ENCODE measurements around the gene NEU2. TPM values are rescaled to one million over a fixed set of nuclear protein-coding genes. Genes with fewer than 3 reads are reported as not detected.
"Not testable (repeated sequence)": the region's sequence is repeated elsewhere in the genome, so short reads cannot be mapped to it uniquely, and the experiment has no call there.

The NEU2 gene
- total and polyA plus RNA-seq, 7 donors, result not detected

GRCh38 chr2:233017947-233018346, 14.5 kb upstream of the NEU2 start:
- intact Hi-C loops (cut with DNase I), result no loop called here
- no peak for TF ChIP-seq CTCF (IDR thresholded peaks at IDR 0.05)
- Histone ChIP-seq H3K4me3 (no peak overlapping the region), H3K4me1 (no peaks in the 10 kb centered on the region), H3K9me3 (no peaks in the 10 kb centered on the region), H3K27me3 (ENCODE audit: insufficient read depth in 3 of 3, low read length in 2 of 3) (no peaks in the 10 kb centered on the region), H3K36me3 (ENCODE audit: insufficient read depth in 1 of 2, low read depth in 1 of 2) (no peaks in the 10 kb centered on the region), H3K27ac (no peak overlapping the region)
- ATAC-seq (no peak), DNase-seq (no peak)
- WGBS, 3 donors, result 90 to 98% (median 95%) methylated on average over 1 of the region's 1 CpG

- H3K36me3 ChIP-seq (ENCODE audit: insufficient read depth in 1 of 2, low read depth in 1 of 2); ATAC-seq; H3K9me3 ChIP-seq; H3K27me3 ChIP-seq (ENCODE audit: insufficient read depth in 3 of 3, low read length in 2 of 3); H3K4me3 ChIP-seq; H3K4me1 ChIP-seq; H3K27ac ChIP-seq; DNase-seq; intact Hi-C loops (cut with DNase I): not testable (repeated sequence)
- 91 to 94% (median 93%) methylated on average over 4 of the region's 4 CpGs for WGBS, 3 donors
Measured at GRCh38 chr2:233019610-233020009, 12.9 kb upstream of the NEU2 start.

- TF ChIP-seq CTCF (IDR thresholded peaks at IDR 0.05), result no peak
- no peak for DNase-seq
- H3K27ac ChIP-seq, result no peak overlapping the region
- no peak for ATAC-seq
- 67 to 85% (median 81%) methylated on average over 2 of the region's 2 CpGs for WGBS, 3 donors
- no peaks in the 10 kb centered on the region for H3K36me3 ChIP-seq (ENCODE audit: insufficient read depth in 1 of 2, low read depth in 1 of 2)
- intact Hi-C loops (cut with DNase I), result no loop called here
- no peaks in the 10 kb centered on the region for H3K27me3 ChIP-seq (ENCODE audit: insufficient read depth in 3 of 3, low read length in 2 of 3)
- no peaks in the 10 kb centered on the region for H3K9me3 ChIP-seq
- H3K4me3 ChIP-seq, result no peak overlapping the region
- no peaks in the 10 kb centered on the region for H3K4me1 ChIP-seq
Measured at GRCh38 chr2:233020454-233020853, 12.0 kb upstream of the NEU2 start.

- Histone ChIP-seq H3K36me3 (ENCODE audit: insufficient read depth in 1 of 2, low read depth in 1 of 2) (no peaks in the 10 kb centered on the region), H3K4me3 (no peak overlapping the region), H3K9me3 (no peaks in the 10 kb centered on the region), H3K27ac (no peak overlapping the region), H3K4me1 (no peaks in the 10 kb centered on the region), H3K27me3 (ENCODE audit: insufficient read depth in 3 of 3, low read length in 2 of 3) (no peaks in the 10 kb centered on the region)
- intact Hi-C loops (cut with DNase I), result no loop called here
- DNase-seq, result no peak
- no peak for TF ChIP-seq CTCF (IDR thresholded peaks at IDR 0.05)
- ATAC-seq, result no peak
- 63 to 67% (median 65%) methylated on average over 8 of the region's 8 CpGs for WGBS, 3 donors
Measured at GRCh38 chr2:233021771-233022170, 10.7 kb upstream of the NEU2 start.

GRCh38 chr2:233022561-233022960, 9.9 kb upstream of the NEU2 start:
- Histone ChIP-seq H3K27me3 (ENCODE audit: insufficient read depth in 3 of 3, low read length in 2 of 3) (no peaks in the 10 kb centered on the region), H3K27ac (no peak overlapping the region), H3K9me3 (no peaks in the 10 kb centered on the region), H3K36me3 (ENCODE audit: insufficient read depth in 1 of 2, low read depth in 1 of 2) (no peaks in the 10 kb centered on the region), H3K4me1 (no peaks in the 10 kb centered on the region), H3K4me3 (no peak overlapping the region)
- intact Hi-C loops (cut with DNase I), result no loop called here
- ATAC-seq, result no peak
- no peak for TF ChIP-seq CTCF (IDR thresholded peaks at IDR 0.05)
- DNase-seq, result no peak
- WGBS, 3 donors, result 81 to 86% (median 82%) methylated on average over 8 of the region's 8 CpGs
